Panc1 (cell line): ENCODE results near the gene WBP1L. TPM values are rescaled to one million over a fixed set of nuclear protein-coding genes. Genes with fewer than 3 reads are reported as not detected.
"Not testable (repeated sequence)": the region's sequence is repeated elsewhere in the genome, so short reads cannot be mapped to it uniquely, and the experiment has no call there.

Experiments used
- ATAC-seq: fragments of 200-7000 bp; cut with Tn5 transposase; 2 replicates; pipeline ENCODE4 v1.9.1; 2020; ENCODE audit warnings: mild to moderate bottlenecking, moderate library complexity
- BruUV-seq: library from RNA; stranded (reverse); fragments of 400-500 nt; replicated peaks from 2 replicates; lab custom pipeline; 2021; lab: Mats Ljungman, UMichigan
- CTCF ChIA-PET: fragments of 300-600 bp; sonication (Branson Sonifier 250); formaldehyde crosslinking; loops from one replicate; lab custom pipeline; 2022; ENCODE audit warnings: antibody characterized with exemption; lab: Charles Lee
- POLR2A ChIA-PET: fragments of 300-600 bp; sonication (Branson Sonifier 250); formaldehyde crosslinking; loops from one replicate; lab custom pipeline; 2022; ENCODE audit warnings: antibody characterized with exemption; lab: Charles Lee
- DNase-seq: peaks from one replicate; pipeline ENCODE4 v3.0.0-alpha.2; 2010; ENCODE audit warnings: low read depth, low spot score
- H3K27ac ChIP-seq: 2 replicates; pipeline ENCODE4 v1.5.1; 2011; ENCODE audit warnings: mild to moderate bottlenecking, low read length, inconsistent platforms
- H3K27me3 ChIP-seq: fragments of 200-500 bp; sonication (Bioruptor generic); 2 replicates; pipeline ENCODE4 v1.6.0; 2014; ENCODE audit warnings: low read length, inconsistent platforms; ENCODE audit not compliant: control insufficient read depth, insufficient read depth
- H3K36me3 ChIP-seq: fragments of 200-500 bp; sonication (Bioruptor generic); 2 replicates; pipeline ENCODE4 v1.5.1; 2014; ENCODE audit warnings: inconsistent platforms, mild to moderate bottlenecking, low read length, moderate library complexity; ENCODE audit not compliant: control insufficient read depth, insufficient read depth
- H3K4me1 ChIP-seq: 2 replicates; pipeline ENCODE4 v1.5.1; 2011; ENCODE audit warnings: inconsistent platforms, mild to moderate bottlenecking, low read length, moderate library complexity; ENCODE audit not compliant: control insufficient read depth, insufficient read depth
- H3K4me3 ChIP-seq, 2 experiments: 2 replicates each; pipeline ENCODE4 v1.5.1; 2011 to 2012; ENCODE audit warnings: low read depth in 2 of 2, low read length in 2 of 2, mild to moderate bottlenecking in 2 of 2, inconsistent platforms in 1 of 2, moderate library complexity in 1 of 2
- H3K9me3 ChIP-seq: fragments of 200-500 bp; sonication (Bioruptor generic); 2 replicates; pipeline ENCODE4 v1.5.1; 2014; ENCODE audit warnings: low read depth, mild to moderate bottlenecking, inconsistent platforms, low read length, moderate library complexity; ENCODE audit not compliant: control insufficient read depth, insufficient read depth
- CTCF ChIP-seq: fragments of 450-650 bp; IDR thresholded peaks from 2 replicates; pipeline ENCODE4 v1.5.1; 2017; ENCODE audit warnings: mild to moderate bottlenecking
- POLR2AphosphoS5 ChIP-seq: IDR thresholded peaks from 2 replicates; pipeline ENCODE4 v1.6.1; 2012; ENCODE audit warnings: mild to moderate bottlenecking, low read depth, low read length, moderate library complexity
- REST ChIP-seq, 2 experiments: IDR thresholded peaks; 2 replicates each; pipeline ENCODE4 v1.6.1; 2011 to 2012; ENCODE audit warnings: low read depth in 2 of 2, control low read depth in 1 of 2, low read length in 1 of 2, mild to moderate bottlenecking in 1 of 2, moderate library complexity in 1 of 2; ENCODE audit not compliant: insufficient read depth in 1 of 2
- SIN3A ChIP-seq: IDR thresholded peaks from 2 replicates; pipeline ENCODE4 v1.6.1; 2012; ENCODE audit warnings: low read depth, mild to moderate bottlenecking, low read length, moderate library complexity, borderline replicate concordance; ENCODE audit not compliant: insufficient read depth
- TCF7L2 ChIP-seq: IDR thresholded peaks from 2 replicates; pipeline ENCODE4 v1.6.1; 2011; ENCODE audit warnings: mild to moderate bottlenecking, low read depth, low read length, inconsistent platforms
- in situ Hi-C: cut with HindIII; loops from 2 replicates; pipeline ENCODE4 v1.10.0; 2016; ENCODE audit warnings: low sequenced_read_pairs, low pct_unique_long_range_greater_than_20kb
- intact Hi-C: fragments of 100-400 bp; cut with micrococcal nuclease; formaldehyde crosslinking; loops from one replicate; pipeline ENCODE4 v1.10.0; 2022; ENCODE audit not compliant: unreplicated experiment
- total RNA-seq: library from RNA; stranded (reverse); gene quantifications from one replicate; pipeline ENCODE4 v1.2.1, GENCODE V29; 2021; ENCODE audit not compliant: unreplicated experiment

The WBP1L gene
- total RNA-seq, 1 experiment from 2014 or later: 91.3 TPM

- no peaks in the 10 kb centered on the region for H3K4me1 ChIP-seq
- H3K36me3 ChIP-seq: no peaks in the 10 kb centered on the region
- in situ Hi-C loops: no loop called here
- ChIA-PET CTCF (no interaction called here), POLR2A (no interaction called here)
- H3K4me3 ChIP-seq: no peak overlapping the region
- intact Hi-C loops: no loop called here
- no peaks in the 10 kb centered on the region for H3K9me3 ChIP-seq
- TF ChIP-seq TCF7L2 (no peak), CTCF (no peak), REST (IDR thresholded peaks at IDR 0.05; ENCODE audit: insufficient read depth in 1 of 2, low read depth in 2 of 2, low read length in 1 of 2) (no peak), SIN3A (no peak), POLR2AphosphoS5 (no peak)
- H3K27ac ChIP-seq: no peak overlapping the region
- ATAC-seq: no peak
- no peak for DNase-seq
- H3K27me3 ChIP-seq: no peaks in the 10 kb centered on the region
- no TSS peak for BruUV-seq
These were observed 98.1 kb downstream of the WBP1L start for GRCh38 chr10:102841827-102842345.

- intact Hi-C loops, BruUV-seq, DNase-seq, in situ Hi-C loops, H3K9me3 ChIP-seq, CTCF ChIA-PET, H3K4me1 ChIP-seq, H3K4me3 ChIP-seq, H3K27ac ChIP-seq, H3K36me3 ChIP-seq, ATAC-seq, H3K27me3 ChIP-seq: not testable (repeated sequence)
- POLR2A ChIA-PET: interaction anchor here (0.6 kb wide), 1 partner anchor 201 kb away, joined by 6 read pairs; no protein-coding TSS in a partner anchor
These were observed 99.4 kb downstream of the WBP1L start for GRCh38 chr10:102843139-102843538.

GRCh38 chr10:102844190-102844776 is 100.5 kb downstream of the WBP1L start:
- intact Hi-C loops, BruUV-seq, H3K27me3 ChIP-seq, H3K9me3 ChIP-seq, H3K36me3 ChIP-seq, in situ Hi-C loops, H3K27ac ChIP-seq, ATAC-seq, DNase-seq, H3K4me3 ChIP-seq, H3K4me1 ChIP-seq, CTCF ChIA-PET, POLR2A ChIA-PET: not testable (repeated sequence)
